Mesenteric fat pad (tissue), 1 donor: ENCODE results near the gene ZBTB32. TPM values are rescaled to one million over a fixed set of nuclear protein-coding genes. Genes with fewer than 3 reads are reported as not detected.

Source experiments
- total RNA-seq: library from RNA; stranded (reverse); fragmentation: NEBNext Ultra II Directional; extraction: Animal tissue kit (Norgen Biotek cat#: 25700); gene quantifications from one replicate; pipeline ENCODE4 v1.2.1, GENCODE V29; 2021
- donor health status: DM: yes; HTN: yes; CAD: no.

ZBTB32 gene
- total RNA-seq, 1 donor from 2014 or later = not detected

Other genes with a start within 250 kb of the ZBTB32 start
- not detected for gene KRTDAP, start 214.1 kb upstream of the ZBTB32 start, total RNA-seq
- 3.1 TPM for gene DMKN, start 190.9 kb upstream of the ZBTB32 start, total RNA-seq
- gene SBSN, start 176.2 kb upstream of the ZBTB32 start, total RNA-seq = not detected
- not detected for gene GAPDHS, start 171.1 kb upstream of the ZBTB32 start, total RNA-seq
- 86.8 TPM for gene TMEM147, start 158.9 kb upstream of the ZBTB32 start, total RNA-seq
- gene ATP4A, start 140.9 kb upstream of the ZBTB32 start, total RNA-seq = not detected
- gene PMIS2, start 118.4 kb upstream of the ZBTB32 start, total RNA-seq = not detected
- gene HAUS5, start 91.8 kb upstream of the ZBTB32 start, total RNA-seq = 6.4 TPM
- 63.9 TPM for gene RBM42, start 75.5 kb upstream of the ZBTB32 start, total RNA-seq
- 0.74 TPM for gene ETV2, start 62.8 kb upstream of the ZBTB32 start, total RNA-seq
- gene COX6B1, start 56.2 kb upstream of the ZBTB32 start, total RNA-seq = 362 TPM
- 0.45 TPM for gene UPK1A, start 38.0 kb upstream of the ZBTB32 start, total RNA-seq
- 33.5 TPM for gene KMT2B, start 13.4 kb downstream of the ZBTB32 start, total RNA-seq
- 10.8 TPM for gene IGFLR1, start 37.9 kb downstream of the ZBTB32 start, total RNA-seq
- gene U2AF1L4, start 40.9 kb downstream of the ZBTB32 start, total RNA-seq = 12.8 TPM
- 66.8 TPM for gene PSENEN, start 41.1 kb downstream of the ZBTB32 start, total RNA-seq
- gene LIN37, start 44.0 kb downstream of the ZBTB32 start, total RNA-seq = 12.9 TPM
- 506 TPM for gene HSPB6, start 52.5 kb downstream of the ZBTB32 start, total RNA-seq
- 16.6 TPM for gene PROSER3, start 53.6 kb downstream of the ZBTB32 start, total RNA-seq
- 2.7 TPM for gene ARHGAP33, start 71.0 kb downstream of the ZBTB32 start, total RNA-seq
- gene PRODH2, start 108.3 kb downstream of the ZBTB32 start, total RNA-seq = not detected
- not detected for gene NPHS1, start 147.9 kb downstream of the ZBTB32 start, total RNA-seq
- not detected for gene KIRREL2, start 152.4 kb downstream of the ZBTB32 start, total RNA-seq
- gene APLP1, start 164.0 kb downstream of the ZBTB32 start, total RNA-seq = 3.5 TPM
- 33.3 TPM for gene NFKBID, start 196.0 kb downstream of the ZBTB32 start, total RNA-seq
- gene HCST, start 198.0 kb downstream of the ZBTB32 start, total RNA-seq = 20.9 TPM
- 201 TPM for gene TYROBP, start 203.7 kb downstream of the ZBTB32 start, total RNA-seq
- 11.5 TPM for gene LRFN3, start 231.8 kb downstream of the ZBTB32 start, total RNA-seq